GM10266 (cell line): ENCODE measurements around the gene RASD1.
"Not testable (repeated sequence)": the region's sequence is repeated elsewhere in the genome, so short reads cannot be mapped to it uniquely, and the experiment has no call there.

Source experiments
- DNase-seq: peaks from one replicate; pipeline ENCODE4 v3.0.0; 2012; ENCODE audit errors: extremely low spot score
- TF ChIP-seq, protein P1 (sequence below): IDR thresholded peaks from 2 replicates; pipeline ENCODE4 v1.5.1; 2012; ENCODE audit warnings: mild to moderate bottlenecking, low read depth; ENCODE audit not compliant: control insufficient read depth, insufficient read depth; ENCODE audit errors: missing control alignments

The RASD1 gene

GRCh38 chr17:17463821-17464220 is 32.4 kb downstream of the RASD1 start:
- TF ChIP-seq, protein P1, sequence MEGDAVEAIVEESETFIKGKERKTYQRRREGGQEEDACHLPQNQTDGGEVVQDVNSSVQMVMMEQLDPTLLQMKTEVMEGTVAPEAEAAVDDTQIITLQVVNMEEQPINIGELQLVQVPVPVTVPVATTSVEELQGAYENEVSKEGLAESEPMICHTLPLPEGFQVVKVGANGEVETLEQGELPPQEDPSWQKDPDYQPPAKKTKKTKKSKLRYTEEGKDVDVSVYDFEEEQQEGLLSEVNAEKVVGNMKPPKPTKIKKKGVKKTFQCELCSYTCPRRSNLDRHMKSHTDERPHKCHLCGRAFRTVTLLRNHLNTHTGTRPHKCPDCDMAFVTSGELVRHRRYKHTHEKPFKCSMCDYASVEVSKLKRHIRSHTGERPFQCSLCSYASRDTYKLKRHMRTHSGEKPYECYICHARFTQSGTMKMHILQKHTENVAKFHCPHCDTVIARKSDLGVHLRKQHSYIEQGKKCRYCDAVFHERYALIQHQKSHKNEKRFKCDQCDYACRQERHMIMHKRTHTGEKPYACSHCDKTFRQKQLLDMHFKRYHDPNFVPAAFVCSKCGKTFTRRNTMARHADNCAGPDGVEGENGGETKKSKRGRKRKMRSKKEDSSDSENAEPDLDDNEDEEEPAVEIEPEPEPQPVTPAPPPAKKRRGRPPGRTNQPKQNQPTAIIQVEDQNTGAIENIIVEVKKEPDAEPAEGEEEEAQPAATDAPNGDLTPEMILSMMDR = no peak
- no peak for DNase-seq

DNA sequence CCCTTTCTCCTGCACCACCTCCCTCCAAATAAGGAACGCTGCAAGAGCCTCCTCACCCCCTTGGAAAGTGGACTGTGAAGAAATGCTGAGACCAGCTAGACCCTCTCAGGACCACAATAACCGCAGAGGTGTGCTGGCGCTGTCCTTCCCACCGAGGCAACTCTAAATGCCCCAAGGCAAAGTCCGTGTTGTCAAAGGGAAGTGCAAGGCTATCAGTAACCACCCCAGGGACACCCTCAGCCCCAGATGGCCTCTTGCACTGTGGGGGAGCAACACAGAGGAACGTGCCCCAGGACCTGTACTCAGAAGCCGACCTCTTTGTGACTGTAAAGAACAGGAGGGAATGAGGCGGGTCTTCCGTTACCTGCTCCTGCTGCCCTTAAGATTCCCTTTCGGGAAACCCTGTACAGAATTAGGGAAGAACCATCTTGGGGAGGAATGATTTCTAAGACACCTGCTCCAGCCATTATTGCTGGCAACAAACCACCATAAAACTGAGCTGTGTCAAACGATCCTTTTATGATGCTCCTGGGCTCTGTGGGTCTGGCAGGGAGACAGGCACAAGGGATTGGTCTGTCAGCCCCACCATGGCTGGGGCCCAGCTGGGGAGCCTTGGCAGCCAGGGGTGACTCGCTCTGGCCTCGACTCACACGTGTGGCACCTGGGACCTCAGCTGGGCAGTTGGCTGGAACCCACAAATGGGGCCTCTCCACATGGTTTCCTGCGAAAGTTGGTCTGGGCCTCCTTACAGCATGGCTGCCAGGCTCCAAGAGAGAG is 34.0 kb downstream of the RASD1 start:
- DNase-seq = no peak
- TF ChIP-seq, protein P1 = no peak

DNA sequence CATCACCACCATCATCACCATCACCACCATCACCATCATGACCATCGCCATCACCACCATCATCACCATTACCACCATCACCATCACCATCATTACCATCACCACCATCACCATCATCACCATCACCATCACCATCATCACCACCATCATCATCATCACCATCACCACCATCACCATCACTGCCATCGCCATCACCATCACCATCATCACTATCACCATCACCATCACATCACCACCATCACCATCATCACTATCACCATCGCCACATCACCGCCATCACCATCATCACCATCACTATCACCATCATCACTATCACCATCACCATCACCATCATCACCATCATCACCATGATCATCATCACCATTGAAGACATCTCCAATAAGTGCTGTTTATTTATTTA is 36.2 kb downstream of the RASD1 start:
- TF ChIP-seq, protein P1 = no peak
- no peak for DNase-seq

DNA sequence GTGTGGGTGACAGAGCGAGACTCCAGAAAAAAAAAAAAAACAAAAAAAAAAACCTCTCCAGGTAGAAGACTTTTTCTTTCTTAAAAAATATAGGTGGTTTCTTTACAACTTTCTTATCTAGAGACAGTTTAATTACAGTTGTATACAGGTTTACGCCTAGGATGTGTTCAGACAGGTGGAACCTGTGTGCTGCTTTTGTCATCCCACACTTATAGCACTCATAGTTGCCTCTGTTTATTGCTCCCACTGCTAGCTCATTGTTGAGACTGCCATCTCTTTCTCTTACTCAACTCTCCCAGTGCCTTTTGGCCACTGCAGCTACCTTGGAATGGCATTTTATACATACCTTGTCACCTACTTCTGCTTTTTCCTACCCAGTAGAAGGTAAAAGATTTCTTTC is 38.5 kb downstream of the RASD1 start:
- TF ChIP-seq, protein P1 = no peak
- DNase-seq = no peak

- TF ChIP-seq, protein P1 = no peak
These were observed 39.9 kb downstream of the RASD1 start for GRCh38 chr17:17456251-17456650.

GRCh38 chr17:17455173-17455572 is 41.0 kb downstream of the RASD1 start:
- TF ChIP-seq, protein P1 = no peak
- no peak for DNase-seq

More at GRCh38 chr17:17456251-17456650, 39.9 kb downstream of the RASD1 start:
- no peak for DNase-seq

- not testable (repeated sequence) for DNase-seq
These were observed 41.5 kb downstream of the RASD1 start for GRCh38 chr17:17454700-17455099.

DNA sequence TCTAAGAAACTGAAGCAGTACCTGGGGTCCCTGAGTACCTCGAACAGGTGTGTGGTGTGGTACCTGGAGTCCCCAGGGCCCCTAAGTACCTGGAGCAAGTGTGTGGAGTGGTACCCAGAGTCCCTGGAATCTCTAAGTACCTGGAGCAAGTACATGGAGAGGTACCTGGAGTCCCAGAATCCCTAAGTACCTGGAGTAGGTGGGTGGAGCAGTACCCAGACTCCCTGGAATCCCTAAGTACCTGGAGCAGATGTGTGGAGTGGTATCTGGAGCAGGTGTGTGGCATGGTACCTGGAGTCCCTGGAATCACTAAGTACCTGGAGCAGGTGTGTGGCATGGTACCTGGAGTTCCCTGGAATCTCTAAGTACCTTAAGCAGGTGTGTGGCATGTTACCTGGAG is 41.9 kb downstream of the RASD1 start:
- no peak for DNase-seq
- TF ChIP-seq, protein P1 = no peak
